ENCODE data around the gene UBXN7. TPM values are rescaled to one million over a fixed set of nuclear protein-coding genes. Genes with fewer than 3 reads are reported as not detected.

Gene UBXN7
- total and polyA plus RNA-seq, 2 of the 8 experiments (the other 6 are each of a cell fraction or from before 2014, with no cell fraction given), result 18.5 to 109 TPM

DNA sequence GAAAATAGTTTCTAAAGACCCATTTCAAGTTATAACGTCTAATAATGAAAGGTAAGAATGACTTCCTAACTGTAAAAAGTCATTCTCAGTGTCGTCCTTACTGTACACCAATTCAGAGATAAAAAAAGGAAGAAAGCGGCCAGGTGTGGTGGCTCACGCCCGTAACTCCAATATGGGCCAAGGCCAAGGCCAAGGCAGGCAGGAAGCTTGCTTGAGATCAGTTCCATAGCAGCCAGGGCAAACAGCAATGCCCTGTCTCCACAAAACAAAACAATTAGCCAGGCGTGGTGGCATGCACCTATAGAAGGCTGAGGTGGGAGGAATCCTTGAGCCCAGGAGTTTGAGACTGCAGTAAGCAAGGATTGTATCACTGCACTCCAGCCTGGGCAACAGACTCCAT, 31.9 kb downstream of the UBXN7 start:
- 0 out of 4 replicates have a peak, but pooled peaks cover 0 to 7% of the 10 kb centered on the region in 2 experiments for H3K79me2 ChIP-seq (ENCODE audit: control insufficient read depth in 1 of 2, insufficient read depth in 2 of 2, low read length in 2 of 2)
- TF ChIP-seq RAD21 (IDR thresholded peaks at IDR 0.05 in 1 of 2, conservative IDR thresholded peaks at IDR 0.05 in 1 of 2; ENCODE audit: low read depth in 2 of 2, low read length in 2 of 2) (no peak), POLR2AphosphoS5 (IDR thresholded peaks at IDR 0.05; ENCODE audit: low read depth, low read length) (no peak), JUND (IDR thresholded peaks at IDR 0.05; ENCODE audit: low read length) (no peak), RBBP5 (IDR thresholded peaks at IDR 0.05; ENCODE audit: borderline replicate concordance, low read depth, low read length) (no peak), BCL11A (IDR thresholded peaks at IDR 0.05; ENCODE audit: low read depth in 2 of 2, low read length in 2 of 2) (no peak)
- TF ChIP-seq, protein P1, sequence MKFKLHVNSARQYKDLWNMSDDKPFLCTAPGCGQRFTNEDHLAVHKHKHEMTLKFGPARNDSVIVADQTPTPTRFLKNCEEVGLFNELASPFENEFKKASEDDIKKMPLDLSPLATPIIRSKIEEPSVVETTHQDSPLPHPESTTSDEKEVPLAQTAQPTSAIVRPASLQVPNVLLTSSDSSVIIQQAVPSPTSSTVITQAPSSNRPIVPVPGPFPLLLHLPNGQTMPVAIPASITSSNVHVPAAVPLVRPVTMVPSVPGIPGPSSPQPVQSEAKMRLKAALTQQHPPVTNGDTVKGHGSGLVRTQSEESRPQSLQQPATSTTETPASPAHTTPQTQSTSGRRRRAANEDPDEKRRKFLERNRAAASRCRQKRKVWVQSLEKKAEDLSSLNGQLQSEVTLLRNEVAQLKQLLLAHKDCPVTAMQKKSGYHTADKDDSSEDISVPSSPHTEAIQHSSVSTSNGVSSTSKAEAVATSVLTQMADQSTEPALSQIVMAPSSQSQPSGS (IDR thresholded peaks at IDR 0.05; ENCODE audit: low read length), result no peak
- TF ChIP-seq, protein P2, sequence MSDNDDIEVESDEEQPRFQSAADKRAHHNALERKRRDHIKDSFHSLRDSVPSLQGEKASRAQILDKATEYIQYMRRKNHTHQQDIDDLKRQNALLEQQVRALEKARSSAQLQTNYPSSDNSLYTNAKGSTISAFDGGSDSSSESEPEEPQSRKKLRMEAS (IDR thresholded peaks at IDR 0.05), result no peak
- FAIRE-seq (no peak), DNase-seq (ENCODE audit: low read depth in 1 of 2, low spot score in 2 of 2) (no peak)
- no peak overlapping the region for H3K56ac ChIP-seq (replicated peaks; ENCODE audit: insufficient read length, low read depth, low read length)
- H3K4me1 ChIP-seq (replicated peaks in 1 of 4; ENCODE audit: control insufficient read depth in 3 of 4, insufficient read depth in 4 of 4, low read length in 3 of 4), result no peaks in the 10 kb centered on the region
- H3K4ac ChIP-seq (replicated peaks; ENCODE audit: insufficient read length, low read depth, low read length), result no peak overlapping the region
- no peak overlapping the region for H3K14ac ChIP-seq (ENCODE audit: insufficient read length)
- H3K9ac ChIP-seq (replicated peaks in 1 of 4; ENCODE audit: extremely low read depth in 1 of 4, low read depth in 3 of 4, low read length in 3 of 4), result no peak overlapping the region
- H2BK120ac ChIP-seq (replicated peaks; ENCODE audit: low read depth, low read length), result no peak overlapping the region
- H2BK20ac ChIP-seq (ENCODE audit: low read length), result no peak overlapping the region
- no peaks in the 10 kb centered on the region for H3K27me3 ChIP-seq (replicated peaks in 1 of 4; ENCODE audit: control insufficient read depth in 3 of 4, extremely low read depth in 1 of 4, insufficient read depth in 3 of 4, low read length in 3 of 4)
- no peak overlapping the region for H3K18ac ChIP-seq (ENCODE audit: extremely low read depth, low read length)
- peaks cover 11 to 42% (median 20%) of the 10 kb centered on the region in 4 experiments for H3K36me3 ChIP-seq (ENCODE audit: control insufficient read depth in 2 of 4, insufficient read depth in 4 of 4, low read length in 3 of 4)
- H3K23me2 ChIP-seq (ENCODE audit: low read depth, low read length), result no peaks in the 10 kb centered on the region
- no peak overlapping the region for H3K4me2 ChIP-seq (ENCODE audit: insufficient read depth in 1 of 2, low read depth in 2 of 2, low read length in 2 of 2)
- H4K91ac ChIP-seq (replicated peaks; ENCODE audit: insufficient read length, low read length), result no peak overlapping the region
- peaks cover 0 to 1% of the 10 kb centered on the region in 2 experiments for H4K20me1 ChIP-seq (replicated peaks in 1 of 2; ENCODE audit: control insufficient read depth in 1 of 2, insufficient read depth in 2 of 2, low read length in 2 of 2)
- CTCF ChIA-PET (ENCODE audit: partially characterized antibody), result interaction anchor here (0.6 kb wide), 1 partner anchor 33 kb away, joined by 3 read pairs; no protein-coding TSS in a partner anchor
- H2BK12ac ChIP-seq (ENCODE audit: low read depth, low read length), result no peak overlapping the region
- no peak overlapping the region for H2AFZ ChIP-seq (ENCODE audit: low read length)
- H3K9me3 ChIP-seq (ENCODE audit: insufficient read depth in 2 of 2, low read depth in 1 of 2, low read length in 1 of 2), result no peaks in the 10 kb centered on the region
- no peak overlapping the region for H3K4me3 ChIP-seq (ENCODE audit: extremely low read depth in 1 of 4, insufficient read depth in 2 of 4, low read depth in 3 of 4, low read length in 4 of 4)
- H2BK15ac ChIP-seq (ENCODE audit: low read length), result no peak overlapping the region
- H2BK5ac ChIP-seq (ENCODE audit: low read depth, low read length), result no peak overlapping the region
- no peak overlapping the region for H4K5ac ChIP-seq (ENCODE audit: insufficient read length, low read depth, low read length)
- POLR2A ChIA-PET (ENCODE audit: partially characterized antibody), result no interaction called here
- 92% methylated on average over 6 of the region's 6 CpGs; no CpG with 5 or more reads in 1 of the 2 experiments for WGBS, 2 experiments (ENCODE audit: extremely low coverage in 1 of 2, insufficient coverage in 1 of 2, insufficient read length in 1 of 2, insufficient replicate concordance in 2 of 2, low coverage in 1 of 2, low lambda C conversion rate in 2 of 2, missing lambda C conversion rate in 1 of 2)
- peaks cover 2% of the 10 kb centered on the region; the same call in 1 of the 2 replicates for H3K79me1 ChIP-seq (ENCODE audit: low read depth, low read length)
- no peak overlapping the region for H4K8ac ChIP-seq (ENCODE audit: extremely low read depth, insufficient read depth, low read length)
- H2AK5ac ChIP-seq (ENCODE audit: low read depth, low read length), result no peak overlapping the region
- H3K27ac ChIP-seq (ENCODE audit: low read depth, low read length), result no peak overlapping the region
- no peak overlapping the region for H3K23ac ChIP-seq (ENCODE audit: insufficient read length)

Measured in H1 (cell line).